Mesenchymal stem cell (in vitro differentiated cells and primary cell): ENCODE results near the gene PXDC1.

Source experiments
- DNase-seq: peaks from one replicate; pipeline ENCODE4 v3.0.0-alpha.2; 2013
- H2AFZ ChIP-seq: one replicate; pipeline ENCODE4 v1.6.1; 2013; ENCODE audit warnings: low read depth, mild to moderate bottlenecking, control low read depth, inconsistent platforms, low read length, moderate library complexity
- H2AK5ac ChIP-seq: 2 replicates; pipeline ENCODE4 v1.6.1; 2013; ENCODE audit warnings: low read length, moderate library complexity, mild to moderate bottlenecking, inconsistent platforms; ENCODE audit not compliant: severe bottlenecking
- H2BK120ac ChIP-seq: one replicate; pipeline ENCODE4 v1.6.1; 2013; ENCODE audit warnings: low read depth, mild to moderate bottlenecking, inconsistent platforms, low read length, moderate library complexity
- H2BK12ac ChIP-seq, 2 experiments: one replicate each; pipeline ENCODE4 v1.6.1; 2013; ENCODE audit warnings: inconsistent platforms in 2 of 2, low read length in 2 of 2, mild to moderate bottlenecking in 2 of 2, moderate library complexity in 2 of 2, control low read depth in 1 of 2
- H2BK15ac ChIP-seq: one replicate; pipeline ENCODE4 v1.6.1; 2013; ENCODE audit warnings: mild to moderate bottlenecking, low read depth, inconsistent platforms; ENCODE audit not compliant: poor library complexity, severe bottlenecking
- H2BK5ac ChIP-seq: 2 replicates; pipeline ENCODE4 v1.6.1; 2013; ENCODE audit warnings: low read depth, mild to moderate bottlenecking, low read length, control low read depth, inconsistent platforms; ENCODE audit not compliant: poor library complexity, severe bottlenecking
- H3K14ac ChIP-seq, 2 experiments: one replicate each; pipeline ENCODE4 v1.6.1; 2013; ENCODE audit warnings: inconsistent platforms in 2 of 2, low read length in 2 of 2, control low read depth in 1 of 2, mild to moderate bottlenecking in 1 of 2, moderate library complexity in 1 of 2
- H3K18ac ChIP-seq, 2 experiments: one replicate each; pipeline ENCODE4 v1.6.1; 2013; ENCODE audit warnings: inconsistent platforms in 2 of 2, low read length in 2 of 2, control low read depth in 1 of 2, low read depth in 1 of 2, mild to moderate bottlenecking in 1 of 2
- H3K23ac ChIP-seq, 2 experiments: one replicate each; pipeline ENCODE4 v1.6.1; 2013; ENCODE audit warnings: inconsistent platforms in 2 of 2, low read length in 2 of 2, mild to moderate bottlenecking in 2 of 2, moderate library complexity in 2 of 2, control low read depth in 1 of 2
- H3K27ac ChIP-seq: 2 replicates; pipeline ENCODE4 v1.5.1; 2013; ENCODE audit warnings: mild to moderate bottlenecking, moderate library complexity, low read length, control low read depth, inconsistent platforms; ENCODE audit not compliant: poor library complexity, severe bottlenecking
- H3K27me3 ChIP-seq, 2 experiments: 2 replicates each; pipeline versions ENCODE4 v1.6.1 to v1.7.0; 2013; ENCODE audit warnings: low read length in 2 of 2, mild to moderate bottlenecking in 2 of 2, moderate library complexity in 2 of 2, control low read depth in 1 of 2, inconsistent platforms in 1 of 2; ENCODE audit not compliant: control insufficient read depth in 1 of 2, insufficient read depth in 1 of 2
- H3K36me3 ChIP-seq, 2 experiments: 2 replicates each; pipeline versions ENCODE4 v1.6.1 to v1.7.0; 2013; ENCODE audit warnings: low read length in 2 of 2, control low read depth in 1 of 2, inconsistent platforms in 1 of 2, low read depth in 1 of 2, mild to moderate bottlenecking in 1 of 2; ENCODE audit not compliant: insufficient read depth in 2 of 2, control insufficient read depth in 1 of 2
- H3K4ac ChIP-seq, 2 experiments: one replicate each; pipeline ENCODE4 v1.6.1; 2013; ENCODE audit warnings: inconsistent platforms in 2 of 2, low read length in 2 of 2, mild to moderate bottlenecking in 2 of 2, moderate library complexity in 2 of 2, control low read depth in 1 of 2, low read depth in 1 of 2
- H3K4me1 ChIP-seq: 2 replicates; pipeline ENCODE4 v1.6.1; 2013; ENCODE audit warnings: low read depth, low read length, control low read depth; ENCODE audit not compliant: control insufficient read depth, insufficient read depth
- H3K4me2 ChIP-seq: 2 replicates; pipeline ENCODE4 v1.6.1; 2013; ENCODE audit warnings: low read length, mild to moderate bottlenecking, inconsistent platforms; ENCODE audit not compliant: poor library complexity, severe bottlenecking
- H3K4me3 ChIP-seq, 2 experiments: 2 replicates each; pipeline versions ENCODE4 v1.5.1 to v1.7.0; 2013; ENCODE audit warnings: low read length in 2 of 2, mild to moderate bottlenecking in 2 of 2, control low read depth in 1 of 2, low read depth in 1 of 2; ENCODE audit not compliant: insufficient read depth in 1 of 2
- H3K79me1 ChIP-seq: replicated peaks from 2 replicates; pipeline ENCODE4 v1.6.1; 2013; ENCODE audit warnings: mild to moderate bottlenecking, control low read depth, low read length, inconsistent platforms; ENCODE audit not compliant: poor library complexity, severe bottlenecking
- H3K9ac ChIP-seq: 2 replicates; pipeline ENCODE4 v1.7.0; 2013; ENCODE audit warnings: mild to moderate bottlenecking, low read length, moderate library complexity
- H3K9me3 ChIP-seq: 2 replicates; pipeline ENCODE4 v1.7.0; 2013; ENCODE audit warnings: mild to moderate bottlenecking, low read length; ENCODE audit not compliant: control insufficient read depth
- H4K8ac ChIP-seq: one replicate; pipeline ENCODE4 v1.6.1; 2013; ENCODE audit warnings: inconsistent platforms, mild to moderate bottlenecking, low read length, moderate library complexity
- H4K91ac ChIP-seq: one replicate; pipeline ENCODE4 v1.6.1; 2013; ENCODE audit warnings: mild to moderate bottlenecking, low read length, inconsistent platforms
- WGBS: methylation state at CpG from one replicate; pipeline ENCODE4 v1.1.7; 2013; ENCODE audit warnings: mixed read lengths; 5-methylcytosine and 5-hydroxymethylcytosine counted together

The PXDC1 gene

GRCh38 chr6:3753228-3753835, 1.8 kb upstream of the PXDC1 start:
- H2BK15ac ChIP-seq, result no peak overlapping the region
- no peak overlapping the region for H3K14ac ChIP-seq
- peak; percentile 80 for DNase-seq
- H3K4me1 ChIP-seq, result peaks cover 17% of the 10 kb centered on the region
- H4K91ac ChIP-seq, result no peak overlapping the region
- H3K9ac ChIP-seq, result no peak overlapping the region
- no peak overlapping the region for H3K23ac ChIP-seq
- H3K18ac ChIP-seq, result peak overlapping the region; percentile 4 to 46
- peak overlapping the region; percentile 85 for H2AK5ac ChIP-seq
- no peaks in the 10 kb centered on the region for H3K9me3 ChIP-seq
- peak overlapping the region; percentile 39 for H4K8ac ChIP-seq
- H2AFZ ChIP-seq, result no peak overlapping the region
- H3K27me3 ChIP-seq, result no peaks in the 10 kb centered on the region
- peak overlapping the region in 1 of 2 experiments; percentile 76 for H3K4ac ChIP-seq
- peak overlapping the region; percentile 51 for H2BK120ac ChIP-seq
- no peaks in the 10 kb centered on the region for H3K79me1 ChIP-seq
- H3K36me3 ChIP-seq, result peaks cover 0 to 5% of the 10 kb centered on the region in 2 experiments
- WGBS, result 66% methylated on average over 7 of the region's 10 CpGs
- no peak overlapping the region for H3K4me2 ChIP-seq
- no peak overlapping the region for H3K27ac ChIP-seq
- H3K4me3 ChIP-seq, result no peak overlapping the region
- peak overlapping the region in 1 of 2 experiments; percentile 76 for H2BK12ac ChIP-seq
- H2BK5ac ChIP-seq, result no peak overlapping the region

DNA sequence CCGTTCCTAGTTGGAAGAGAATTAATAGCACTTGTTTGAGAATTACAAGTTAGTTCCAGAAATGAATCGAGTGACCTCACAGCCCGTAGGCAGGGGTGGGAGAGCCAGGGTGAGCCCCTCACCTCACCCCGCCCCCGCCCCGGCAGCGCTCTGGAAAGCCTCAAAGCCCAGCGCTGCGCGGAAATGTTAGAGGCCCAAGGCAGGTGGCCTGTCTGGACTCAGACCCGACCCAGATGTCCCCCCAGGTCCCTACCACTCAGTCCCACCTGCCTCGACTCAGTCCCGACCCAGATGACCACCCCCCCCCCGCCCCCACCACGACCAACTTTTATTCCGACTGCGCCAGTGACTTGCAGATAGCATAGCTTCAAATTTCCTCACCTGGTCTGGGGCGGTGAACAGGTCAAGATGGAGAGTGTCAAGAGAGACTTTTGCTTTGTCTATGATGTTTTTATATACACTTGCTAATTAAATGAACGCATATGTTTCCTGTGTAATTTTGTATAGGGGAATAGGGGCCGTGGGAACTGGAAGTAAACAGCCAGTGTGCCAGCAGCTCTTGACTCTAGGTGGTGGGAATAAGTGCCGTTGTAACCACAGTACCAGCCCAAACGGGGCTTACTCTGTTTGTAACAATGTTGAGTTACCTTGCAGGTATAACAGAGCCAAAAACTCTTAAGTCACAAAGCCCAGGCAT, 1.2 kb upstream of the PXDC1 start:
- H3K27ac ChIP-seq, result peak overlapping the region; percentile 81
- peak overlapping the region; percentile 6 for H2AFZ ChIP-seq
- H2BK120ac ChIP-seq, result peak overlapping the region; percentile 78
- peak overlapping the region; percentile 77 for H3K4me2 ChIP-seq
- no peak for DNase-seq
- no peak overlapping the region for H3K23ac ChIP-seq
- peaks cover 0 to 5% of the 10 kb centered on the region in 2 experiments for H3K36me3 ChIP-seq
- 32% methylated on average over 16 of the region's 22 CpGs for WGBS
- H3K4me1 ChIP-seq, result peaks cover 21% of the 10 kb centered on the region
- H3K4me3 ChIP-seq, result peak overlapping the region; percentile 78 to 85
- peak overlapping the region; percentile 97 for H3K9ac ChIP-seq
- H3K4ac ChIP-seq, result peak overlapping the region; percentile 66 to 83
- H4K8ac ChIP-seq, result peak overlapping the region; percentile 88
- H3K18ac ChIP-seq, result peak overlapping the region; percentile 89 to 96
- H2BK5ac ChIP-seq, result peak overlapping the region; percentile 77
- H2AK5ac ChIP-seq, result peak overlapping the region; percentile 85
- no peak overlapping the region for H2BK15ac ChIP-seq
- H2BK12ac ChIP-seq, result peak overlapping the region; percentile 76 to 90
- H3K79me1 ChIP-seq, result no peaks in the 10 kb centered on the region
- peak overlapping the region; percentile 94 for H4K91ac ChIP-seq
- H3K9me3 ChIP-seq, result no peaks in the 10 kb centered on the region
- H3K14ac ChIP-seq, result no peak overlapping the region
- no peaks in the 10 kb centered on the region for H3K27me3 ChIP-seq

- Histone ChIP-seq H4K8ac (peak overlapping the region; percentile 88), H3K9ac (peak overlapping the region; percentile 97), H2BK120ac (peak overlapping the region; percentile 54), H3K9me3 (no peaks in the 10 kb centered on the region), H3K18ac (peak overlapping the region; percentile 96 to 100), H4K91ac (peak overlapping the region; percentile 94), H2AFZ (peak overlapping the region; percentile 6), H3K23ac (peak overlapping the region in 1 of 2 experiments; percentile 75), H3K4me1 (peaks cover 26% of the 10 kb centered on the region), H3K36me3 (peaks cover 0 to 11% of the 10 kb centered on the region in 2 experiments), H2BK5ac (peak overlapping the region; percentile 77), H2AK5ac (peak overlapping the region; percentile 2), H3K27me3 (no peaks in the 10 kb centered on the region), H3K79me1 (no peaks in the 10 kb centered on the region), H3K14ac (peak overlapping the region in 1 of 2 experiments; percentile 75), H2BK12ac (peak overlapping the region; percentile 49 to 75), H2BK15ac (peak overlapping the region; percentile 89), H3K4me3 (peak overlapping the region; percentile 78 to 85), H3K27ac (peak overlapping the region; percentile 81), H3K4ac (peak overlapping the region; percentile 68 to 100), H3K4me2 (peak overlapping the region; percentile 77)
- peak; percentile 94 for DNase-seq
- WGBS, result under 1% methylated on average over 66 of the region's 104 CpGs
Measured at GRCh38 chr6:3751730-3752530, 417 bp upstream of the PXDC1 start.
